C4-2B (cell line): ENCODE measurements around the gene PFKFB4.

ENCODE experiments used
- CTCF ChIP-seq: fragments of 450-650 bp; conservative IDR thresholded peaks from 2 replicates; pipeline ENCODE4 v1.5.1; 2017; ENCODE audit warnings: mild to moderate bottlenecking
- ZFX ChIP-seq: fragments of 450-650 bp; IDR thresholded peaks from 2 replicates; pipeline ENCODE4 v1.6.1; 2017

- TF ChIP-seq CTCF: no peak
- no peak for TF ChIP-seq ZFX
Measured at GRCh38 chr3:48591436-48591835, 34.8 kb upstream of the PFKFB4 start.
